Activated CD4-positive, alpha-beta T cell treated with anti-CD3 and anti-CD28 coated beads, Interleukin-2, amount 50 U/mL, for 24 hours (primary cell): Measurements from ENCODE around the gene UBE3D.
"Not testable (repeated sequence)": the region's sequence is repeated elsewhere in the genome, so short reads cannot be mapped to it uniquely, and the experiment has no call there.

Experiments used
- DNase-seq, 2 donors: peaks; one replicate each; pipeline ENCODE4 v3.0.0-alpha.2; 2020; ENCODE audit warnings: low read depth in 1 of 2, low spot score in 1 of 2

Gene UBE3D

GRCh38 chr6:82978362-82978945 is 87.2 kb downstream of the UBE3D start:
- no peak for DNase-seq

- no peak for DNase-seq
Observed at GRCh38 chr6:82976179-82976578, 89.5 kb downstream of the UBE3D start.

GRCh38 chr6:82971877-82972460 is 93.7 kb downstream of the UBE3D start:
- no peak for DNase-seq

- no peak for DNase-seq
Observed at GRCh38 chr6:82970839-82971238, 94.8 kb downstream of the UBE3D start.

- DNase-seq = no peak
Observed at GRCh38 chr6:82968708-82969107, 96.9 kb downstream of the UBE3D start.

- no peak for DNase-seq
Observed at GRCh38 chr6:82963191-82963925, 102.3 kb downstream of the UBE3D start.

- DNase-seq = no peak
Observed at GRCh38 chr6:82959385-82959941, 106.2 kb downstream of the UBE3D start.

- DNase-seq = no peak
Observed at GRCh38 chr6:82958551-82958950, 107.1 kb downstream of the UBE3D start.

GRCh38 chr6:82957868-82958245 is 107.8 kb downstream of the UBE3D start:
- DNase-seq = no peak

GRCh38 chr6:82957171-82957867 is 108.3 kb downstream of the UBE3D start:
- no peak for DNase-seq

- DNase-seq = no peak
Observed at GRCh38 chr6:82955841-82956240, 109.8 kb downstream of the UBE3D start.

GRCh38 chr6:82954937-82955577 is 110.6 kb downstream of the UBE3D start:
- no peak for DNase-seq

- no peak for DNase-seq
Observed at GRCh38 chr6:82954356-82954755, 111.3 kb downstream of the UBE3D start.

- no peak for DNase-seq
Observed at GRCh38 chr6:82953871-82954270, 111.8 kb downstream of the UBE3D start.

- no peak for DNase-seq
Observed at GRCh38 chr6:82951935-82952334, 113.7 kb downstream of the UBE3D start.

- no peak for DNase-seq
Observed at GRCh38 chr6:82951389-82951788, 114.3 kb downstream of the UBE3D start.

GRCh38 chr6:82930915-82931314 is 134.7 kb downstream of the UBE3D start:
- DNase-seq = not testable (repeated sequence)

GRCh38 chr6:82924799-82925535 is 140.7 kb downstream of the UBE3D start:
- no peak for DNase-seq

GRCh38 chr6:82921258-82921657 is 144.4 kb downstream of the UBE3D start:
- DNase-seq = no peak

GRCh38 chr6:82917346-82918064 is 148.1 kb downstream of the UBE3D start:
- DNase-seq = no peak
